ENCODE data around the gene EHD4. TPM values are rescaled to one million over a fixed set of nuclear protein-coding genes. Genes with fewer than 3 reads are reported as not detected.

EHD4 gene
- polyA plus RNA-seq, 1 of the 3 experiments (the other 2 are of a cell fraction): 17.5 TPM

DNA sequence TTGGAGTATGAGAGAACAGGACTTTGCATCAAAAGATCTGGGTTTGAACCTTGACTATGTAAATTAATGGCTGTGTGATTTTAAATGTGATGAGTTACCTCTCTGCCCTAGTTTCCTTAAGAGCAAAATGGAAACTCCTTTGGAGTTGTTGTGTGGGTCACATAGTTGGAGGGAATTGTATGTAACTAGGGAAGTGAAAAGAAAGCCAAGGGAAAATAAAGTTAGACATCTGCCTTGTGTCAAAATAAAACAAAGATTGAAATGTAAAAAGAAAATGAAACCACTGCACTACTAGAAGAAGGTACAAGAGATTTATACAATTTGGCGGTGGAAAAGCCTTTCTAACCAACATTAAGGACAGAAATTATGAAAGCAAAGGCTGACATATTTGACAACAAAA lies 1.7 kb upstream of the EHD4 start:
- ChIA-PET CTCF (interaction anchor here (1.0 to 2.9 kb wide), 3 partner anchors 12 to 43 kb away, joined by 3 to 22 read pairs (median 9); no protein-coding TSS in a partner anchor), POLR2A (no interaction called here)
- H3K36me3 ChIP-seq (replicated peaks in 1 of 2; ENCODE audit: control insufficient read depth in 1 of 2, insufficient read depth in 2 of 2, low read length in 1 of 2): no peaks in the 10 kb centered on the region
- DNase-seq: no peak
- H4K20me1 ChIP-seq (ENCODE audit: insufficient read depth): peaks cover 8% of the 10 kb centered on the region; the same call in 1 of the 2 replicates
- TF ChIP-seq, protein P1, sequence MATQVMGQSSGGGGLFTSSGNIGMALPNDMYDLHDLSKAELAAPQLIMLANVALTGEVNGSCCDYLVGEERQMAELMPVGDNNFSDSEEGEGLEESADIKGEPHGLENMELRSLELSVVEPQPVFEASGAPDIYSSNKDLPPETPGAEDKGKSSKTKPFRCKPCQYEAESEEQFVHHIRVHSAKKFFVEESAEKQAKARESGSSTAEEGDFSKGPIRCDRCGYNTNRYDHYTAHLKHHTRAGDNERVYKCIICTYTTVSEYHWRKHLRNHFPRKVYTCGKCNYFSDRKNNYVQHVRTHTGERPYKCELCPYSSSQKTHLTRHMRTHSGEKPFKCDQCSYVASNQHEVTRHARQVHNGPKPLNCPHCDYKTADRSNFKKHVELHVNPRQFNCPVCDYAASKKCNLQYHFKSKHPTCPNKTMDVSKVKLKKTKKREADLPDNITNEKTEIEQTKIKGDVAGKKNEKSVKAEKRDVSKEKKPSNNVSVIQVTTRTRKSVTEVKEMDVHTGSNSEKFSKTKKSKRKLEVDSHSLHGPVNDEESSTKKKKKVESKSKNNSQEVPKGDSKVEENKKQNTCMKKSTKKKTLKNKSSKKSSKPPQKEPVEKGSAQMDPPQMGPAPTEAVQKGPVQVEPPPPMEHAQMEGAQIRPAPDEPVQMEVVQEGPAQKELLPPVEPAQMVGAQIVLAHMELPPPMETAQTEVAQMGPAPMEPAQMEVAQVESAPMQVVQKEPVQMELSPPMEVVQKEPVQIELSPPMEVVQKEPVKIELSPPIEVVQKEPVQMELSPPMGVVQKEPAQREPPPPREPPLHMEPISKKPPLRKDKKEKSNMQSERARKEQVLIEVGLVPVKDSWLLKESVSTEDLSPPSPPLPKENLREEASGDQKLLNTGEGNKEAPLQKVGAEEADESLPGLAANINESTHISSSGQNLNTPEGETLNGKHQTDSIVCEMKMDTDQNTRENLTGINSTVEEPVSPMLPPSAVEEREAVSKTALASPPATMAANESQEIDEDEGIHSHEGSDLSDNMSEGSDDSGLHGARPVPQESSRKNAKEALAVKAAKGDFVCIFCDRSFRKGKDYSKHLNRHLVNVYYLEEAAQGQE (IDR thresholded peaks at IDR 0.05; ENCODE audit: low read depth, low read length): no peak
- TF ChIP-seq FOSL2 (IDR thresholded peaks at IDR 0.05; ENCODE audit: borderline replicate concordance, low read depth) (no peak), JUND (IDR thresholded peaks at IDR 0.05) (no peak), TCF12 (IDR thresholded peaks at IDR 0.05) (no peak), SMC3 (IDR thresholded peaks at IDR 0.05; ENCODE audit: low read depth, low read length) (no peak), MXI1 (IDR thresholded peaks at IDR 0.05; ENCODE audit: low read depth, low read length) (no peak)
- no peaks in the 10 kb centered on the region for H3K27me3 ChIP-seq (ENCODE audit: insufficient read depth)
- no peaks in the 10 kb centered on the region for H3F3A ChIP-seq (replicated peaks; ENCODE audit: insufficient read depth)
- H3K79me2 ChIP-seq (ENCODE audit: insufficient read depth): peaks cover 31% of the 10 kb centered on the region
- no peak overlapping the region for H3K9ac ChIP-seq
- H2AFZ ChIP-seq (ENCODE audit: low read depth): no peak overlapping the region
- H3K4me3 ChIP-seq (ENCODE audit: low read depth in 2 of 2, low read length in 1 of 2): no peak overlapping the region
- no peak overlapping the region for H3K4me2 ChIP-seq
- 100% methylated on average over 1 of the region's 1 CpG for WGBS (ENCODE audit: low lambda C conversion rate)
- H3K27ac ChIP-seq (ENCODE audit: low read depth in 2 of 2, low read length in 1 of 2): no peak overlapping the region
- H3K4me1 ChIP-seq (ENCODE audit: control insufficient read depth in 1 of 2, insufficient read depth in 2 of 2, low read depth in 1 of 2, low read length in 1 of 2): peaks cover 3 to 19% of the 10 kb centered on the region in 2 experiments; a peak in 3 of 4 replicates
- H3K9me3 ChIP-seq: no peaks in the 10 kb centered on the region
- H3K9me2 ChIP-seq: no peaks in the 10 kb centered on the region

DNA sequence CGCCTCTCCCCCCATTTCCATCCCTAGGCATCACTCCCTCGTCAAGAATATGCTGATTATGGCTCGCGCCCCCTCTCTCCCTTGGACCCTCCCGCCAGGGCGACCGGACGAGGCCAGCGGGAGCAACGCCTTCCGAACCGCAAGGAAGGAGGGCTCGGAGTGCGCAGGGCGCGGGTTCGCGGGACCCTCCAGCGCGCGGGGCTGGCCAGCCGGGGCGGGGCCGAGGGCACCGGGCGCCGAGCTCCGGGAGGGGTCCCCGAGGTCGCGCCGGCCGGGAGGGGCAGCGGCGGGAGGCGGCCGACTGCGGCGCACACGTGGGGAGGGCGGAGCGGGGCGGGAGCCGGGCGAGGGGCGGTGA lies 483 bp downstream of the EHD4 start:
- peak overlapping the region; percentile 86 to 100 for H3K4me3 ChIP-seq (ENCODE audit: low read depth in 2 of 2, low read length in 1 of 2)
- H3F3A ChIP-seq (replicated peaks; ENCODE audit: insufficient read depth): no peaks in the 10 kb centered on the region
- WGBS (ENCODE audit: low lambda C conversion rate): 0% methylated on average over 5 of the region's 46 CpGs
- H4K20me1 ChIP-seq (ENCODE audit: insufficient read depth): peaks cover 8% of the 10 kb centered on the region; the same call in 1 of the 2 replicates
- peaks cover 3 to 36% of the 10 kb centered on the region in 2 experiments; a peak in 3 of 4 replicates for H3K4me1 ChIP-seq (ENCODE audit: control insufficient read depth in 1 of 2, insufficient read depth in 2 of 2, low read depth in 1 of 2, low read length in 1 of 2)
- H3K27me3 ChIP-seq (ENCODE audit: insufficient read depth): no peaks in the 10 kb centered on the region
- ChIA-PET POLR2A (interaction anchor here (0.9 kb wide), 2 partner anchors 67 to 197 kb away, joined by 3 read pairs; no protein-coding TSS in a partner anchor), CTCF (interaction anchor here (0.7 to 2.9 kb wide), 6 partner anchors 14 to 68 kb away, joined by 3 to 22 read pairs (median 5); no protein-coding TSS in a partner anchor)
- peaks cover 53% of the 10 kb centered on the region for H3K79me2 ChIP-seq (ENCODE audit: insufficient read depth)
- peak overlapping the region; percentile 87 for H3K4me2 ChIP-seq
- peak; percentile 73 for DNase-seq
- no peaks in the 10 kb centered on the region for H3K36me3 ChIP-seq (replicated peaks in 1 of 2; ENCODE audit: control insufficient read depth in 1 of 2, insufficient read depth in 2 of 2, low read length in 1 of 2)
- peak overlapping the region; percentile 74 for H2AFZ ChIP-seq (ENCODE audit: low read depth)
- H3K27ac ChIP-seq (ENCODE audit: low read depth in 2 of 2, low read length in 1 of 2): peak overlapping the region; percentile 57 to 74; a peak in 2 of 4 replicates
- H3K9me3 ChIP-seq: no peaks in the 10 kb centered on the region
- H3K9me2 ChIP-seq: no peaks in the 10 kb centered on the region
- TF ChIP-seq, protein P2, sequence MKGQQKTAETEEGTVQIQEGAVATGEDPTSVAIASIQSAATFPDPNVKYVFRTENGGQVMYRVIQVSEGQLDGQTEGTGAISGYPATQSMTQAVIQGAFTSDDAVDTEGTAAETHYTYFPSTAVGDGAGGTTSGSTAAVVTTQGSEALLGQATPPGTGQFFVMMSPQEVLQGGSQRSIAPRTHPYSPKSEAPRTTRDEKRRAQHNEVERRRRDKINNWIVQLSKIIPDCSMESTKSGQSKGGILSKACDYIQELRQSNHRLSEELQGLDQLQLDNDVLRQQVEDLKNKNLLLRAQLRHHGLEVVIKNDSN (IDR thresholded peaks at IDR 0.05; ENCODE audit: borderline replicate concordance, low read depth): no peak
- TF ChIP-seq MXI1 (IDR thresholded peaks at IDR 0.05; ENCODE audit: low read depth, low read length): no peak; the same call in 1 of the 2 replicates
- no peak for TF ChIP-seq TAF1 (IDR thresholded peaks at IDR 0.05; ENCODE audit: borderline replicate concordance, low read depth, low read length)
- TF ChIP-seq FOSL2 (IDR thresholded peaks at IDR 0.05; ENCODE audit: borderline replicate concordance, low read depth): no peak
- TF ChIP-seq, protein P3, sequence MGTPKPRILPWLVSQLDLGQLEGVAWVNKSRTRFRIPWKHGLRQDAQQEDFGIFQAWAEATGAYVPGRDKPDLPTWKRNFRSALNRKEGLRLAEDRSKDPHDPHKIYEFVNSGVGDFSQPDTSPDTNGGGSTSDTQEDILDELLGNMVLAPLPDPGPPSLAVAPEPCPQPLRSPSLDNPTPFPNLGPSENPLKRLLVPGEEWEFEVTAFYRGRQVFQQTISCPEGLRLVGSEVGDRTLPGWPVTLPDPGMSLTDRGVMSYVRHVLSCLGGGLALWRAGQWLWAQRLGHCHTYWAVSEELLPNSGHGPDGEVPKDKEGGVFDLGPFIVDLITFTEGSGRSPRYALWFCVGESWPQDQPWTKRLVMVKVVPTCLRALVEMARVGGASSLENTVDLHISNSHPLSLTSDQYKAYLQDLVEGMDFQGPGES (IDR thresholded peaks at IDR 0.05; ENCODE audit: low read depth, low read length): no peak
- peak overlapping the region; percentile 79 for H3K9ac ChIP-seq

All from SK-N-SH (cell line).